Measurements from ENCODE around the gene SLC35E2B. TPM values are rescaled to one million over a fixed set of nuclear protein-coding genes. Genes with fewer than 3 reads are reported as not detected.
A peak's percentile ranks its signal among the peaks of the same experiment; 100 is the strongest.
"Not testable (repeated sequence)": the region's sequence is repeated elsewhere in the genome, so short reads cannot be mapped to it uniquely, and the experiment has no call there.

The SLC35E2B gene
- polyA plus RNA-seq, 3 donors, result 12.2 to 29.2 (median 17.7) TPM

DNA sequence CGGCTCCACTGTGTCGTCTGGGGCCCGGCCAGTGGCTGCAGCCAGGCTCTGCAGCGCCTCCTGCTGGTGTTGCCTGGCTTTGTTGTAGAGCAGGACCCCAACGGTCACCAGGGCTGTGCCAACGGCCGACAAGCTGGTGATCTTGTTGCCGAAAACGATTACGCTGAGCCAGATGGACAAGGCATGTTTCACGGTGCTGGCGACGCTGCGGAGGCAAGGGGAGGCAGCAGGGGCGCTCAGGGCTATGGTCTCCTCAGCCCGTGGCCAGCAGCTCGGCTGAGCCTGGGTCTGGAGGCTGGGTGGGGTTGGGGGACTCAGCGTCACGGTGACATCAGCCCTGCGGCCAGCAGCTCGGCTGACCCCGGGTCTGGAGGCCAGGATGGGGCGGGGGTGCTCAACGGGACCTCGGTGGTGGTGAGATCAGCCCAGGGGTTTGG is 26.8 kb downstream of the SLC35E2B start:
- Mint-ChIP-seq H3K4me3 (no peak overlapping the region), H3K4me1 (peaks cover 16% of the 10 kb centered on the region), H3K27ac (peak overlapping the region in 1 of 7 donors; percentile 26), H3K9me3 (no peaks in the 10 kb centered on the region), H3K36me3 (peaks cover 30 to 52% of the 10 kb centered on the region in 2 donors), H3K27me3 (ENCODE audit: low read depth in 3 of 3) (peaks cover 0 to 1% (median 0%) of the 10 kb centered on the region in 3 donors)
- 92% methylated on average over 25 of the region's 25 CpGs for WGBS (ENCODE audit: insufficient coverage)
- intact Hi-C loops (cut with micrococcal nuclease), result no loop called here
- Histone ChIP-seq H3K4me2 (replicated peaks; ENCODE audit: extremely low read depth, low read length, poor library complexity, severe bottlenecking) (no peak overlapping the region), H3K9ac (ENCODE audit: insufficient read depth, low read length, poor library complexity, severe bottlenecking) (no peak overlapping the region), H3K27ac (ENCODE audit: low read depth in 1 of 2, low read length in 2 of 2) (no peak overlapping the region), H3K79me2 (ENCODE audit: insufficient read depth, low read length) (no peaks in the 10 kb centered on the region), H3K9me3 (replicated peaks in 1 of 2; ENCODE audit: control insufficient read depth in 1 of 2, insufficient read depth in 1 of 2, low read length in 2 of 2) (no peaks in the 10 kb centered on the region), H3K36me3 (replicated peaks in 1 of 2; ENCODE audit: control insufficient read depth in 1 of 2, insufficient read depth in 2 of 2, low read length in 2 of 2) (peaks cover 40 to 50% of the 10 kb centered on the region in 2 donors), H3K27me3 (ENCODE audit: control insufficient read depth in 2 of 2, insufficient read depth in 2 of 2, low read length in 2 of 2) (no peaks in the 10 kb centered on the region), H3K4me3 (replicated peaks in 1 of 3; ENCODE audit: low read depth in 2 of 3, low read length in 3 of 3) (no peak overlapping the region), H4K20me1 (ENCODE audit: insufficient read depth, low read length) (peaks cover 5% of the 10 kb centered on the region), H2AFZ (ENCODE audit: insufficient read depth, low read depth, low read length, poor library complexity, severe bottlenecking) (no peak overlapping the region), H3K4me1 (ENCODE audit: control insufficient read depth in 1 of 2, insufficient read depth in 2 of 2, low read length in 2 of 2) (peaks cover 7 to 9% of the 10 kb centered on the region in 2 donors)
- TF ChIP-seq, protein P1, sequence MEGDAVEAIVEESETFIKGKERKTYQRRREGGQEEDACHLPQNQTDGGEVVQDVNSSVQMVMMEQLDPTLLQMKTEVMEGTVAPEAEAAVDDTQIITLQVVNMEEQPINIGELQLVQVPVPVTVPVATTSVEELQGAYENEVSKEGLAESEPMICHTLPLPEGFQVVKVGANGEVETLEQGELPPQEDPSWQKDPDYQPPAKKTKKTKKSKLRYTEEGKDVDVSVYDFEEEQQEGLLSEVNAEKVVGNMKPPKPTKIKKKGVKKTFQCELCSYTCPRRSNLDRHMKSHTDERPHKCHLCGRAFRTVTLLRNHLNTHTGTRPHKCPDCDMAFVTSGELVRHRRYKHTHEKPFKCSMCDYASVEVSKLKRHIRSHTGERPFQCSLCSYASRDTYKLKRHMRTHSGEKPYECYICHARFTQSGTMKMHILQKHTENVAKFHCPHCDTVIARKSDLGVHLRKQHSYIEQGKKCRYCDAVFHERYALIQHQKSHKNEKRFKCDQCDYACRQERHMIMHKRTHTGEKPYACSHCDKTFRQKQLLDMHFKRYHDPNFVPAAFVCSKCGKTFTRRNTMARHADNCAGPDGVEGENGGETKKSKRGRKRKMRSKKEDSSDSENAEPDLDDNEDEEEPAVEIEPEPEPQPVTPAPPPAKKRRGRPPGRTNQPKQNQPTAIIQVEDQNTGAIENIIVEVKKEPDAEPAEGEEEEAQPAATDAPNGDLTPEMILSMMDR (IDR thresholded peaks at IDR 0.05), result peak; percentile 67
- DNase-seq, result peak; percentile 4 to 28 (median 27)

DNA sequence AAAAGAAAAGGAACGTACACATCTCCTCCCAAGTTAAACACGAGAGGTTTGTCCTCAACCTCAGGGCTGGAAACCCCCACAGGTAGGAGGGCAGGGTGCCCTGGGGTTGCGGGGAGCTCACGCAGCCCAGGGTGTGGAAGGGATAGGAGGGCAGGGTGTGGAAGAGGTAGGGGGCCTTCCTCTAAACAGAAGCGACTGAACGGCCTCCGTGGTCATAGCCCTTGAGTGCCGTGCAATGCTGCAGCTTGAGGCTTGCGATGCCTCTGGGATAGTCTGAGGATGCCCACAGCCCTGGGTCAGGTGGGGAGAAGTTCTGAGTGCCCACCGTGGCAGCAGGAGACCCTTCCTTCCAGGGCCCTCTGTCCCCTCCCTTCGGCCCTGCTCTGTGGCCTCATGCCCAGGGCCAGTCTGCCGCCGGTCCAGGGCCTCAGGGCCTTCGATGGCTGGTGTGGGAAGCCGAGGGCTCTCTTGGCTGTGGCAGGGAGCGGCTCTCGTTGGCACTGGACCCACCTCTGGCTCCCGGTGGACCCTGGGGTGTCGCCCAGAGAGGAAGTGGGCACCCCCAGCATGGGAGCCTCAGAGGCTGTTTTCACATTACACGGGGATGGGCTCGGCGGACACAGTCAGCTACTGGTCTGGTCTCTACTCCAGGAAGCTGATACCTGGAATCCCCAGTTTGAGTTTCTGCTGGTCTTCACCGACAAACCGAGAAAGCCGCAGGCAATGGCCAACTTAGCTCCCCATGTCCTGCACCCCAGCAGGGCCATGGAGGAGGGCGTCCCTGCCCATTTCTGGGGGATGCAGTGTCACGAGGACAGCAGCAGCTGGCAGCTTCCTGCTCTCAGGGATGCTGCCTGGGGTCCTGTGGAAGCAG is 27.4 kb downstream of the SLC35E2B start:
- Mint-ChIP-seq H3K27ac (peak overlapping the region in 2 of 7 donors; percentile 36 to 46), H3K27me3 (ENCODE audit: low read depth in 3 of 3) (no peaks in the 10 kb centered on the region), H3K4me3 (no peak overlapping the region), H3K36me3 (peaks cover 27 to 48% of the 10 kb centered on the region in 2 donors), H3K9me3 (no peaks in the 10 kb centered on the region), H3K4me1 (peaks cover 16% of the 10 kb centered on the region)
- H3K4me3 ChIP-seq (replicated peaks in 1 of 3; ENCODE audit: low read depth in 2 of 3, low read length in 3 of 3), result no peak overlapping the region
- no peak overlapping the region for H2AFZ ChIP-seq (ENCODE audit: insufficient read depth, low read depth, low read length, poor library complexity, severe bottlenecking)
- 95% methylated on average over 25 of the region's 27 CpGs for WGBS (ENCODE audit: insufficient coverage)
- H3K79me2 ChIP-seq (ENCODE audit: insufficient read depth, low read length), result no peaks in the 10 kb centered on the region
- H3K9ac ChIP-seq (ENCODE audit: insufficient read depth, low read length, poor library complexity, severe bottlenecking), result no peak overlapping the region
- TF ChIP-seq, protein P1 (IDR thresholded peaks at IDR 0.05), result no peak
- H3K27me3 ChIP-seq (ENCODE audit: control insufficient read depth in 2 of 2, insufficient read depth in 2 of 2, low read length in 2 of 2), result no peaks in the 10 kb centered on the region
- no peaks in the 10 kb centered on the region for H3K9me3 ChIP-seq (replicated peaks in 1 of 2; ENCODE audit: control insufficient read depth in 1 of 2, insufficient read depth in 1 of 2, low read length in 2 of 2)
- H3K4me1 ChIP-seq (ENCODE audit: control insufficient read depth in 1 of 2, insufficient read depth in 2 of 2, low read length in 2 of 2), result peaks cover 7 to 9% of the 10 kb centered on the region in 2 donors
- H3K4me2 ChIP-seq (replicated peaks; ENCODE audit: extremely low read depth, low read length, poor library complexity, severe bottlenecking), result no peak overlapping the region
- no peak for DNase-seq
- H3K36me3 ChIP-seq (replicated peaks in 1 of 2; ENCODE audit: control insufficient read depth in 1 of 2, insufficient read depth in 2 of 2, low read length in 2 of 2), result peaks cover 39 to 45% of the 10 kb centered on the region in 2 donors
- intact Hi-C loops (cut with micrococcal nuclease), result no loop called here
- no peak overlapping the region for H3K27ac ChIP-seq (ENCODE audit: low read depth in 1 of 2, low read length in 2 of 2)
- H4K20me1 ChIP-seq (ENCODE audit: insufficient read depth, low read length), result peaks cover 5% of the 10 kb centered on the region

DNA sequence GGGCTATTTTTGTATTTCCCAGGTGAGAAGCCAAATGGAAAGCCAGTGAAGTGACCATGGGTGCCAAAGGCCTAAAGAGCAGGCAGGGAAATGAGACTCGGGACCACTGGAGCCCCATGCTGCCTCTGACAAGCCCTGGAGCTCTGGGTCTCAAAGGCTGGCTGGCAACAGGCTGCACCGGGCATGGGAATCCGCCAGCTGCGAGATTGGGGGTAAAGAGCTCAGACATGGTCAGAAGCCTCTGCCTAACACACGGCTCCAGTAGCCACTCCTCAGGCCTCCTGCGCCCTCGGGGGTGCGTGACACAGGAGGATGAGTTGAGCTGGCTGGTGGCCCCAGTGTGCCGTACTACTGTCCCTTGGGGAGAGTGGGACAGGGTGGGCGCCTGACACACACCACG is 28.3 kb downstream of the SLC35E2B start:
- not testable (repeated sequence) for H3K27me3 Mint-ChIP-seq (ENCODE audit: low read depth in 3 of 3); H3K27ac Mint-ChIP-seq

More for the DNA sequence above, 28.3 kb downstream of the SLC35E2B start:
- H3K9me3 ChIP-seq (replicated peaks in 1 of 2; ENCODE audit: control insufficient read depth in 1 of 2, insufficient read depth in 1 of 2, low read length in 2 of 2); H3K27me3 ChIP-seq (ENCODE audit: control insufficient read depth in 2 of 2, insufficient read depth in 2 of 2, low read length in 2 of 2); DNase-seq; H3K4me3 ChIP-seq (replicated peaks in 1 of 3; ENCODE audit: low read depth in 2 of 3, low read length in 3 of 3); H2AFZ ChIP-seq (ENCODE audit: insufficient read depth, low read depth, low read length, poor library complexity, severe bottlenecking); H3K27ac ChIP-seq (ENCODE audit: low read depth in 1 of 2, low read length in 2 of 2); H3K4me3 Mint-ChIP-seq; H3K9ac ChIP-seq (ENCODE audit: insufficient read depth, low read length, poor library complexity, severe bottlenecking); H3K9me3 Mint-ChIP-seq; H4K20me1 ChIP-seq (ENCODE audit: insufficient read depth, low read length); H3K4me2 ChIP-seq (replicated peaks; ENCODE audit: extremely low read depth, low read length, poor library complexity, severe bottlenecking); H3K4me1 ChIP-seq (ENCODE audit: control insufficient read depth in 1 of 2, insufficient read depth in 2 of 2, low read length in 2 of 2); intact Hi-C loops (cut with micrococcal nuclease); H3K79me2 ChIP-seq (ENCODE audit: insufficient read depth, low read length): not testable (repeated sequence)
- WGBS (ENCODE audit: insufficient coverage), result no CpG with 5 or more reads among the region's 11 CpGs
- Mint-ChIP-seq H3K4me1 (peaks cover 16% of the 10 kb centered on the region), H3K36me3 (peaks cover 19 to 39% of the 10 kb centered on the region in 2 donors)
- peaks cover 31 to 36% of the 10 kb centered on the region in 2 donors for H3K36me3 ChIP-seq (replicated peaks in 1 of 2; ENCODE audit: control insufficient read depth in 1 of 2, insufficient read depth in 2 of 2, low read length in 2 of 2)

Data from CD14-positive monocyte (primary cell).